ENCODE measurements around the gene JMJD1C. TPM values are rescaled to one million over a fixed set of nuclear protein-coding genes. Genes with fewer than 3 reads are reported as not detected.

Gene JMJD1C
- total and polyA plus RNA-seq, 10 of the 15 experiments (the other 5 are each of a cell fraction or from before 2014, with no cell fraction given) = 31.2 to 83.3 (median 49.5) TPM

- 100% methylated on average over 7 of the region's 7 CpGs for WGBS (ENCODE audit: insufficient coverage, insufficient replicate concordance, low lambda C conversion rate, missing lambda C conversion rate)
- RAD21 ChIA-PET (ENCODE audit: unreplicated experiment) = no interaction called here
- ATAC-seq (no peak), DNase-seq (ENCODE audit: low read depth, low spot score) (no peak), FAIRE-seq (no peak)
- SMC1A ChIA-PET (ENCODE audit: uncharacterized antibody, unreplicated experiment) = interaction anchor here (1.7 kb wide), 1 partner anchor 19 kb away, joined by 5 read pairs; no protein-coding TSS in a partner anchor
- POLR2A ChIA-PET = no interaction called here
- CTCF ChIA-PET = no interaction called here
- no peak overlapping the region for H3K4me3 ChIP-seq
- H4K20me1 ChIP-seq (ENCODE audit: control insufficient read depth, insufficient read depth) = no peaks in the 10 kb centered on the region
- no peak overlapping the region for H3K27ac ChIP-seq (ENCODE audit: control insufficient read depth, insufficient read depth)
- H3K9me3 ChIP-seq (replicated peaks; ENCODE audit: control insufficient read depth, insufficient read depth, low read length) = no peaks in the 10 kb centered on the region
- H3K4me2 ChIP-seq (ENCODE audit: control insufficient read depth, insufficient read depth) = no peak overlapping the region
- in situ Hi-C loops (cut with MboI) = no loop called here
- BruUV-seq (replicated peaks) = no TSS peak
- no peaks in the 10 kb centered on the region for H3K27me3 ChIP-seq (replicated peaks in 1 of 2; ENCODE audit: control insufficient read depth in 2 of 2, insufficient read depth in 2 of 2, low read length in 1 of 2)
- no peaks in the 10 kb centered on the region for H3K4me1 ChIP-seq (ENCODE audit: control insufficient read depth, insufficient read depth, low read length)
- H2AFZ ChIP-seq (ENCODE audit: control insufficient read depth, low read depth, low read length) = no peak overlapping the region
- no peaks in the 10 kb centered on the region for H3K79me2 ChIP-seq (ENCODE audit: control insufficient read depth, insufficient read depth, low read length)
- H3K36me3 ChIP-seq (ENCODE audit: control insufficient read depth in 2 of 2, insufficient read depth in 2 of 2, low read length in 1 of 2) = no peaks in the 10 kb centered on the region
- intact Hi-C loops (cut with micrococcal nuclease; ENCODE audit: unreplicated experiment) = no loop called here
- H3K9ac ChIP-seq (ENCODE audit: control insufficient read depth, insufficient read depth, low read length) = no peak overlapping the region
- TF ChIP-seq EGR1 (IDR thresholded peaks at IDR 0.05; ENCODE audit: borderline replicate concordance in 1 of 2, low read depth in 2 of 2, low read length in 2 of 2) (no peak), TCF12 (IDR thresholded peaks at IDR 0.05; ENCODE audit: low read depth, low read length) (no peak), SIX5 (IDR thresholded peaks at IDR 0.05; ENCODE audit: low read depth, low read length, severe bottlenecking) (no peak), STAT3 (IDR thresholded peaks at IDR 0.05; ENCODE audit: low read depth, low read length) (no peak)
Observed at GRCh38 chr10:63363951-63364350, 101.8 kb downstream of the JMJD1C start.

DNA sequence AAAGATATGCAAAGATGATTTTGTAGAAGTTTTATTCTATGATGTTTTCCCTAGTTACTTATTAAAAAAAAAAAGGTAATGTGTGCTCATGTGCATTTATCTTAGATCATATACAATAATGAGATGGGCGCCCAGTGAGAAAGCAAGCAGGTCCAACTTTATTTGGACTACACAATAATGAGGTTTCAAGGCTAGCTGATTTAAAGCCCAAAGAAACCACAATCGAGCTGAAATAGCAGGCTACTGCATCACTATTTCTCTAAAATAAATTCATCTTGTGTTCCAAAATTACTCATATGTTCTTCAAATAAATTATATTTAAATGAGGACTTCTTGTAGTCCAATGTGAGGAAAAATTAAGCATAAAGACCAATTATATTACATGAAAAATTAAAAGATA lies 110.1 kb downstream of the JMJD1C start:
- ATAC-seq = peak; percentile 64
- no peaks in the 10 kb centered on the region; the same call in 1 of the 2 replicates for H3K79me2 ChIP-seq (ENCODE audit: control insufficient read depth, insufficient read depth, low read length)
- no peaks in the 10 kb centered on the region for H4K20me1 ChIP-seq (ENCODE audit: control insufficient read depth, insufficient read depth)
- SMC1A ChIA-PET (ENCODE audit: uncharacterized antibody, unreplicated experiment) = interaction anchor here (0.7 to 3.2 kb wide), 10 partner anchors 10 to 412 kb away, joined by 3 to 16 read pairs (median 3); no protein-coding TSS in a partner anchor
- H3K27me3 ChIP-seq (replicated peaks in 1 of 2; ENCODE audit: control insufficient read depth in 2 of 2, insufficient read depth in 2 of 2, low read length in 1 of 2) = no peaks in the 10 kb centered on the region
- H3K9ac ChIP-seq (ENCODE audit: control insufficient read depth, insufficient read depth, low read length) = no peak overlapping the region
- no peaks in the 10 kb centered on the region for H3K36me3 ChIP-seq (ENCODE audit: control insufficient read depth in 2 of 2, insufficient read depth in 2 of 2, low read length in 1 of 2)
- H3K9me3 ChIP-seq (replicated peaks; ENCODE audit: control insufficient read depth, insufficient read depth, low read length) = no peaks in the 10 kb centered on the region; the same call in 2 of the 3 replicates
- BruUV-seq (replicated peaks) = no TSS peak
- peaks cover 13% of the 10 kb centered on the region for H3K4me1 ChIP-seq (ENCODE audit: control insufficient read depth, insufficient read depth, low read length)
- 21% methylated on average over 2 of the region's 2 CpGs for WGBS (ENCODE audit: insufficient coverage, insufficient replicate concordance, low lambda C conversion rate, missing lambda C conversion rate)
- in situ Hi-C loops (cut with MboI) (no loop called here), intact Hi-C loops (cut with micrococcal nuclease; ENCODE audit: unreplicated experiment) (loop anchor here (1.0 to 5.0 kb wide), 4 partner anchors 86 to 273 kb away; partner anchors contain the start of gene JMJD1C)
- H3K27ac ChIP-seq (ENCODE audit: control insufficient read depth, insufficient read depth) = peak overlapping the region; percentile 51
- peak overlapping the region; percentile 7; the same call in 1 of the 2 replicates for H3K4me2 ChIP-seq (ENCODE audit: control insufficient read depth, insufficient read depth)
- H2AFZ ChIP-seq (ENCODE audit: control insufficient read depth, low read depth, low read length) = no peak overlapping the region
- no peak for FAIRE-seq
- RAD21 ChIA-PET (ENCODE audit: unreplicated experiment) = interaction anchor here (0.9 to 1.8 kb wide), 6 partner anchors 10 to 189 kb away, joined by 3 to 5 read pairs (median 4); no protein-coding TSS in a partner anchor
- no peak overlapping the region for H3K4me3 ChIP-seq
- CTCF ChIA-PET = interaction anchor here (0.7 to 3.0 kb wide), 7 partner anchors 51 to 692 kb away, joined by 3 to 9 read pairs (median 4); no protein-coding TSS in a partner anchor
- TF ChIP-seq ZBTB40 (IDR thresholded peaks at IDR 0.05; ENCODE audit: borderline replicate concordance) (0 out of 2 replicates have a peak, but pooled peaks have one; percentile 14), MYC (IDR thresholded peaks at IDR 0.05; ENCODE audit: insufficient read depth, insufficient read length, insufficient replicate concordance, low read length, severe bottlenecking) (no peak), MEF2A (IDR thresholded peaks at IDR 0.05; ENCODE audit: insufficient read depth, low read depth, low read length) (peak; percentile 60; the same call in 1 of the 2 replicates), BACH1 (IDR thresholded peaks at IDR 0.05; ENCODE audit: borderline replicate concordance) (no peak), CEBPB (IDR thresholded peaks at IDR 0.05; ENCODE audit: borderline replicate concordance in 1 of 2, low read depth in 2 of 2, low read length in 2 of 2) (peak in 1 of 2 experiments; percentile 33; a peak in 1 of 4 replicates), RUNX3 (IDR thresholded peaks at IDR 0.05; ENCODE audit: low read length) (peak; percentile 83), BCL11A (IDR thresholded peaks at IDR 0.05; ENCODE audit: low read depth, low read length) (0 out of 2 replicates have a peak, but pooled peaks have one; percentile 11)
- POLR2A ChIA-PET = interaction anchor here (0.6 kb wide), 1 partner anchor 20 kb away, joined by 3 read pairs; no protein-coding TSS in a partner anchor
- DNase-seq (ENCODE audit: low read depth, low spot score) = no peak

All from GM12878 (cell line).